C4-2B (cell line): ENCODE results near the gene UNC119.

Experiments
- H3K27ac ChIP-seq: fragments of 450-650 bp; 2 replicates; pipeline ENCODE4 v1.5.1; 2017
- CTCF ChIP-seq: fragments of 450-650 bp; conservative IDR thresholded peaks from 2 replicates; pipeline ENCODE4 v1.5.1; 2017; ENCODE audit warnings: mild to moderate bottlenecking
- ZFX ChIP-seq: fragments of 450-650 bp; IDR thresholded peaks from 2 replicates; pipeline ENCODE4 v1.6.1; 2017

UNC119 gene

GRCh38 chr17:28519236-28519635, 33.2 kb downstream of the UNC119 start:
- TF ChIP-seq ZFX (no peak), CTCF (no peak)
- no peak overlapping the region for H3K27ac ChIP-seq

DNA sequence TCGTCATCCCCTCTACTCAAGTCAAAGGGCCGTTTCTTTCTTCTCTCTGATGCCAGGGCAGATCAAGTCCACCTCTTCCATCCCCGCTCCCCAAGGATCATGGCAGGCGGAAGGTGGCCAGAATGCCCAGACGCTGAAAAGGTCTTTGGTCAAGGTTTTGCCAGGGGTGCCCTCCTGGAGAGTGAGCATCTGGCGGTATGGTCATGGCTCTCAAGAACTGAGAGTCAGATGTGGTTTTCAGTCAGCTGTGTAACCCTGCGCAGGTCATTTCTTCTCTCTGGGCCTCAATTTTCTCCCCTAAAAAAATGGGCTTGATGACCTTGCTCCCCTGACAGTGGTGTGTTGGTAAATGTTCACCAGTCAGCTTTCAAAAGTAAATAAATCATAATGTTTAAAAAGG, 33.8 kb downstream of the UNC119 start:
- no peak overlapping the region for H3K27ac ChIP-seq
- no peak for TF ChIP-seq ZFX
- no peak for TF ChIP-seq CTCF

DNA sequence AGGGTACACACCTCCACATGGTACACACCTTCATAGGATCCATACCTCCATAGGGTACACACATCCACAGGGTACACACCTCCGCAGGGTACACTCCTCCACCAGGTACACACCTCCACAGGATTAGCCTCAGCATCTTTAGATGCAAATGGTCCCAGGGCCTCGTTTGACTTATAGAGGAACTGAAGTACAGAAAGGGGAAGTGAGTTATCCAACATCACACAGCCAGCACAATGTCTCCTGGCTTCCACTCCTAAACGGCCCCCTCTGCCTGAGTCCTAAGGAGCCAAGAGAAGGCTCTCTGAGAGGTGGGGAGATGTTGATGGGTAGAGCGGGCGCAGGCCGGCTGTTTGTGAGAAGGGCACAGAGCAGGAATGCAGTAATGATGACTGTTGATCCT, 34.3 kb downstream of the UNC119 start:
- TF ChIP-seq CTCF (no peak), ZFX (no peak)

GRCh38 chr17:28515518-28515917, 36.9 kb downstream of the UNC119 start:
- TF ChIP-seq ZFX, result no peak
- no peak for TF ChIP-seq CTCF
- no peak overlapping the region for H3K27ac ChIP-seq

More for the DNA sequence above, 34.3 kb downstream of the UNC119 start:
- H3K27ac ChIP-seq, result no peak overlapping the region

DNA sequence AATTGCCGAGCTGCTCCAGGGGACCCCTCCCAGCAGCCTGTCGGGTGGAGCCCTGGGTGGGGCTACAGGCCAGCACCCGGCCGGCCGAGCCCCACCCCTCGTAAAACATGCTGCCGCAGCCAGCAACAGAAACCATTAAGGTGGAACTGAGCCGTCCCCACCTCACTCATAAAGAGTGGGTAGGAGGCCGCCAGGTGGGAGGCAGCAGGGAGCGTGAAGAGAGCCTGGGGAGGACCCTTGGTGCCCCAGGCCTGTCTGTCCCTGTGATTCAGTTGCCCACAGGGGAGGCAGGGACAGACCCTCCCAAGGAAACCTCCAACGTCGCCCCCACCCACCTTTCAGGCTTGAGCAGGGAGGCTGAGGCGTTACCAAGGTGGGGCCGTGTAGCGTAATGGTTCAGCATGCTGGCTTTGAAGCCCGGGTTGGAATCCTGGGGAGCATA, 37.8 kb downstream of the UNC119 start:
- no peak overlapping the region for H3K27ac ChIP-seq
- TF ChIP-seq CTCF, result no peak
- TF ChIP-seq ZFX, result no peak

- TF ChIP-seq CTCF (no peak), ZFX (no peak)
Observed at GRCh38 chr17:28513476-28513875, 38.9 kb downstream of the UNC119 start.

GRCh38 chr17:28511858-28512461, 40.5 kb downstream of the UNC119 start:
- TF ChIP-seq ZFX, result no peak
- no peak for TF ChIP-seq CTCF
- H3K27ac ChIP-seq, result no peak overlapping the region

More at GRCh38 chr17:28513476-28513875, 38.9 kb downstream of the UNC119 start:
- no peak overlapping the region for H3K27ac ChIP-seq
